T-helper 1 cell (primary cell): ENCODE data around the gene ZBTB22.
"Not testable (repeated sequence)": the region's sequence is repeated elsewhere in the genome, so short reads cannot be mapped to it uniquely, and the experiment has no call there.

Source experiments
- DNase-seq, 5 donors: peaks; one replicate each; pipeline ENCODE4 v3.0.0-alpha.2; 2012 to 2020

Gene ZBTB22

DNA sequence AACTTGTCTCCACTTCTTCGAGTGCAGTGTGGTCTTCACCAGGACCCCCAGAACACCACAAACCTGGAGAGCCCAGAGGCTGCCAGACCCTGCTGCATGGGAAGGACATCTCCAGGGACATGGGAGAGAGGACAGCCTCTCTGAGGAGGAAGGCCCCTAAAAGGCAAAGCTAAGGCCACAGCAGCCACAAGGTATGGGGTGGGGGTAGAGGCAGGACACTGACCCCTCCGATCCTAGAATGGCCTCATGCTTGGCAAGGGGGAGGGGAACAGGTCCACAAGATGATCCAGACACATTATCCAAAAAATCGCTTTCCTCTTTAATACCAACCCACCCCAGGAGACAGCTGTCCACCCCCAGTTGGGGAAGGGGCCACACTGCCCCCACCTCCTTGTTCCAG, 38.7 kb downstream of the ZBTB22 start:
- DNase-seq: no peak

DNA sequence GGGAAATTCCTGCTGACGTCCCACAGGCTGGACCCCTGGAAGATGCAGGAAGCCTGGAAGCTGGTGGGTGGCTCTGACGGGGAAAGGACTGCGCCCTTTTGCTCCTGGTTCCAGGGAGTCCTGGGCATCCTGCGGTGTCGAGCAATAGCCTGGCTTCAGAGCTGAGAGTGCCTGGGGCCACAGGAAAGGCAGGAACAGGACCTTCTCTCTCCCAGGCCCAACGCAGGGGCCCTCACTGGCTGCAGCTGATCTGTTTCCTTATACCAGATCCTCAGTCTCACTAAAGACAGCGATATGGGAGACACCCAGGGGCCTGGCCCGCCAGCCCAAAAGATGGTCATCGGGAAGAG, 39.2 kb downstream of the ZBTB22 start:
- DNase-seq: no peak

DNA sequence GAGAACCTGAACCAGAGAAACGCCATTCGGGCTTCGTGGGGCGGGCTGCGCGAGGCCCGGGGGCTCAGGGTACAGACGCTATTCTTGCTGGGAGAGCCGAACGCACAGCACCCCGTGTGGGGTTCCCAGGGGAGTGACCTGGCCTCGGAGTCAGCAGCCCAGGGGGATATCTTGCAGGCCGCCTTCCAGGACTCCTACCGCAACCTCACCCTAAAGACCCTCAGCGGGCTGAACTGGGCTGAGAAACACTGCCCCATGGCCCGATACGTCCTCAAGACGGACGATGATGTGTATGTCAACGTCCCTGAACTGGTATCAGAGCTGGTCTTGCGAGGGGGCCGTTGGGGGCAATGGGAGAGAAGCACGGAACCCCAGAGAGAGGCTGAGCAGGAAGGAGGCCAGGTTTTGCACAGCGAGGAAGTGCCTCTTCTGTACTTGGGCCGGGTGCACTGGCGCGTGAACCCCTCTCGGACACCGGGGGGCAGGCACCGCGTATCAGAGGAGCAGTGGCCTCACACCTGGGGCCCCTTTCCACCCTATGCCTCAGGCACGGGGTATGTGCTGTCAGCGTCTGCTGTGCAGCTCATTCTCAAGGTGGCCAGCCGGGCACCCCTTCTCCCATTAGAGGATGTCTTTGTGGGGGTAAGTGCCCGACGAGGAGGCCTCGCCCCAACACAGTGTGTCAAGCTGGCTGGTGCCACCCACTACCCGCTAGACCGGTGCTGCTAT, 39.7 kb downstream of the ZBTB22 start:
- peak in 2 of 5 donors; percentile 24 to 27 for DNase-seq

DNA sequence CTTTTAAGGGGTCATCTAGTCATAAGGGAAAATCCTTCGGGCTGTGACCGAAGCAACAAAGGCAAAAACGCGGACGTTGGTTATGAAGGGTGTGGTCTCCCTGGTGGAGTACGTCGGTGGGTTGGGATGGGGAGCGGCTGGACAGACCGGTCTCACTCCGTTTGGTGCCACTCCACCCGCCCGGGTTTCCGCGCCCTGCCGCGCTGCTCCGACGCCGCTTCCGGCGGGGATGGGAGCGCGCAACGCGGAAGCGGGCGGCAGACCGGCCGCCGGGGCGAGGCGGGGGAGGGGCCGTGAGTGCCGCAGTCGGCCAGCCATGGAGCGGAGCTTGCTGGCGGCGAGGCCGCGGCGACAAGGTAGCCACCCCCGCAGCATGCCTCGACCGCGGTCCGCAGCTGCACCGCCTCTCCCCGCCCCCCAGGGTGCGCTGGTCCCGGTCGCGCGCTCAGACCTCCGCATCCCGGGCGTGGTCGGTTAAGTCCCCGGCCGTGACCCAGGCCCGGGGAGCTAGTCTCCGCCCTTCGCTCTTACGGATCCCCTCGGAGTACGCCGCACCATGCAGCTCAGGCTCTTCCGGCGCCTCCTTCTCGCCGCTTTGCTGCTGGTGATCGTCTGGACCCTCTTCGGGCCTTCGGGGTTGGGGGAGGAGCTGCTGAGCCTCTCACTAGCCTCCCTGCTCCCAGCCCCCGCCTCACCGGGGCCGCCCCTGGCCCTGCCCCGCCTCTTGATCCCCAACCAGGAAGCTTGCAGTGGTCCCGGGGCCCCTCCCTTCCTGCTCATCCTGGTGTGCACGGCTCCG, 40.5 kb downstream of the ZBTB22 start, which contains the start of gene B3GALT4:
Gene B3GALT4, plus strand, starts transcription at position 260 of the 799 bp plus-strand sequence. Its CDS starts 297 bp downstream, at position 557.
- DNase-seq: peak; percentile 50 to 84 (median 60)

DNA sequence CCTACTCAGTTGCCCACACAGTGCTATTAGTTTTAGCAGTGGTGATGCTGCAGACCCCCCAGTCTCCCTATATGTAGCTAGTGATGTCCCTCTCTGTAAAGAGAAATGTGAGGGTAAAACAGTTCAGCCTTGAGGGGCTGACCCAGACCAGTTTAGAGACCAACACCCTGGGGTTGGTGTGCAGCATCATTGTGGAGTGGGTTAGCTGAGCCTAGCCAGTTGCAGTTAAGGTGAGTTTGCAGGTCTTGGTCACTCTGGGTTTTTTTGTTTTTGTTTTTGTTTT, 41.0 kb downstream of the ZBTB22 start:
- no peak for DNase-seq

DNA sequence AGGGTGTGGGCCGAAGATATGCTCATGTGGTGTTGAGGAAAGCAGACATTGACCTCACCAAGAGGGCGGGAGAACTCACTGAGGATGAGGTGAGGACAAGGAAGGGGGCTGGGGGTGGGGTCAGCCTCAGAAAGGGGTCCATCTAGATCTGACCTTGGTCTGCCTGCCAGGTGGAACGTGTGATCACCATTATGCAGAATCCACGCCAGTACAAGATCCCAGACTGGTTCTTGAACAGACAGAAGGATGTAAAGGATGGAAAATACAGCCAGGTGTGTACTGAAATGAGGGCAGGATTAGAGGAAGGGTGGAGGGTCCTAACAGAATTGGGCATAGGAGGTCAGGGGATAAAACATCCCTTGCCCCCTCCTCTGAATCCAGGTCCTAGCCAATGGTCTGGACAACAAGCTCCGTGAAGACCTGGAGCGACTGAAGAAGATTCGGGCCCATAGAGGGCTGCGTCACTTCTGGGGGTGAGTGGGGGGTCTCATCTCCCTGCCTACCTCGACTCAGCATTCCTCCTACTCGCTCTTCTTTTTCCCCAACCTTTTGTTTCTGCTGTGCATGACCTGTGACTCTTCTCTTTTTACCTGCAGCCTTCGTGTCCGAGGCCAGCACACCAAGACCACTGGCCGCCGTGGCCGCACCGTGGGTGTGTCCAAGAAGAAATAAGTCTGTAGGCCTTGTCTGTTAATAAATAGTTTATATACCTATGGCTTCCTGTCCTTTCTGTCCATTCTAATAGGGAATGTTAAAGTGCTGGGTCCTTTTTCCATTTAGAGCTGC, 41.6 kb downstream of the ZBTB22 start:
- DNase-seq: not testable (repeated sequence)

DNA sequence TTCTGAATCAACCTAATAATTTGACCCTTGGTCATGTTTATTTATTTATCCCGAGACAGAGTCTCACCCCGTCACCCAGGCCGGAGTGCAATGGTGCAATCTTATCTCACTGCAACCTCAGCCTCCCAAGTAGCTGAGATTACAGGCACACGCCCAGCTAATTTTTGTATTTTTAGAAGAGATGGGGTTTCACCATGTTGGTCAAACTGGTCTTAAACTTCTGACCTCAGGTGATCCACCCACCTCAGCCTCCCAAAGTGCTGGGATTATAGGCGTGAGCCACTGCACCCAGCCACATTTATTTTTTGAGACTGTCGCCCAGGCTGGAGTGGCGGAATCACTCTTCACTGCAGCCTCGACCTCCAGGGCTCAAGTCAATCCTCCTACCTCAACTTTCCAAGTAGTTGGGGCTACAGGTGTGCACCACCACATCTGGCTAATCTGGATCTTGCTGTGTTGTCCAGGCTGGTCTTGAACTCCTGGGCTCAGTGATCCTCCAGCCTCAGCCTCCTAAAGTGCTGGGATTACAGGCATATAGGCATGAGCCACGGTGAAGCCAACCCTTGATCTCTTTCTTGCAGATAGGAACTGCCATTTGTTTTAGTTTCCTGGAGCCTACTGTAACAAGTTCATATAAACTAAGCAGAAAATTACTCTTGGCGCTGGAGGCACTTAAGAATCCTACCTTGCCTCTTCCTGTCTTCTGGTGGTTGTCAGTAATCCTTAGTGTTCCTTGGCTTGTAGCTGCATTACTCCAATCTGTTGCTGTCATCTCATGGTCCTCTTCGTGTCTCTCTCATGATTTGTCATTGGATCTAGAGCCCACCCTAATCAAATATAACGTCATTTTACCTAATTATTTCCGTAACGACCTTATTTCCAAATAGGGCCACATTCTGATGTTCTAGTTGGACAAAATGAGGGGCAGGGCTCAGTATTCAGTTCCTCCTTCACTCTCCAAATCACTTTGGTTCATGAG, 43.3 kb downstream of the ZBTB22 start:
- no peak for DNase-seq

DNA sequence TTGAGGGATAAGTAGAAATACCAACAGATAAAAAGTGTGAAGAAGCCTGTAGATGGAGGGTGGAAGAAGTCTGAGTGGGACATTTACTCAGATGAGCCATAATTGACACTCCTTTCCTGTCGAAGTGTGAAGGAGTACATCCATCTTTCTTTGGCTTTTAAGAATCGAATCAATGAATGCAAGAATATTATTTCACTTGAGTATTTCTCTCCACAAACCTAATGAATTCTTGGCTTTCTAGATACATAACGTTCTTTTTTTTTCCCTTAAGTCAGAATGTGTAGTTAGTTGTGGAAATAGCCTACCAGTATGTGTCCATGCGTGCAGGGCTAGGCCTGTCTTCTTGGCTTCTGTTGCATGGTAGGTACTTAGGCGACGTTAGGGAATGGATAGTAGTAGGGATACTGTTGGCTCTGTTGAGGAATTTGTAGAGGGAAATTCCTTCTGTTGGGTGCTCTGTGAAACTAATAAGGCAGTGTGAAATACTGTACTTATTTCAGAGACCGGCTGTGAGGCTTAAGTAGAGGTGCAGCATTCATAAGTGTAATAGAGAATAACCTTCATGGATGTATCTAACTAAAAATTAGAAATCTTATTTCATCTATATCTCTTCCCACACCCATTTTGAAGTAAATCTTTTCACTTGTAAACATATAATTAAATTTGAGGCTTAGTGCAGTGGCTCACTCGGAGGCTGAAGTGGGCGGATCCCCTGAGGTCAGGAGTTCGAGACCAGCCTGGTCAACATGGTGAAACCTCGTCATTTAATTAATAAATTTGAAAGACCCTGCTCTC, 44.2 kb downstream of the ZBTB22 start:
- DNase-seq: no peak

DNA sequence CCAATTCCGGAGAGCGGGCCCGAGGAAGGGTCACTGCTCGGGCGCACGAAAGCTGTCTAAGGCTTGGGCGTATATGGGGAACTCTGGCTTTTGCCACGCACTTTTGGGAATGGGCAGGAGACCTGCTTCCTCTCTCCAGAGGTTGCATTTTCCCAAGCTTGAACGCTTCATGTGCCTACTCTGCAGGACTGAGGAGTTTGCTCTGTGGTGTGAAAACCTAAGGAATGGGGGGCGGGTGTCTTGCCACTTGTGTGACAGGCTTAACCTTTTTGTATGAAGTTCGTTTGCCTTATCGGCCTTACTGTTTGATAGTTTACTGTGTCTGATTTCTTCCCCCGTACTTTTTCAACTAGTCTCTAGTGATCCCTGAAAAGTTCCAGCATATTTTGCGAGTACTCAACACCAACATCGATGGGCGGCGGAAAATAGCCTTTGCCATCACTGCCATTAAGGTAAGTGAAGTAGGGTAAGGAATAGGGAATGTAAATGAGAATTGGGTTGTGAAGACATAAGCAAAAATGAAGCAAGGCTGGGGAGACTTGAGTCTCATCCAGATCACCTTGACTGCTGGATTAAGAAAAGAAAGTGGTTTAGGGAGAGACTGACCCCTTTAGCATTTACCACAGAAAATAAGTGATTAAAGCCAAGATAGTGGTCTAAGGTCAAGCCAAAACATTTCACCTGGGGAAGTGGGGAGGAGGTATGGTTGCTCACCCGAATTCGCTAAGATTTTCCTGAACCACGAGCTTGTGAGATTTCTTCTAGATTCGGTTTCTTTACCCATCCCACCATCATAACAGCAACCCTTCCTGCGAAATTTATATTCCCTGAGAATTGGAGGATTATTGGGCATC, 45.0 kb downstream of the ZBTB22 start:
- DNase-seq: no peak

DNA sequence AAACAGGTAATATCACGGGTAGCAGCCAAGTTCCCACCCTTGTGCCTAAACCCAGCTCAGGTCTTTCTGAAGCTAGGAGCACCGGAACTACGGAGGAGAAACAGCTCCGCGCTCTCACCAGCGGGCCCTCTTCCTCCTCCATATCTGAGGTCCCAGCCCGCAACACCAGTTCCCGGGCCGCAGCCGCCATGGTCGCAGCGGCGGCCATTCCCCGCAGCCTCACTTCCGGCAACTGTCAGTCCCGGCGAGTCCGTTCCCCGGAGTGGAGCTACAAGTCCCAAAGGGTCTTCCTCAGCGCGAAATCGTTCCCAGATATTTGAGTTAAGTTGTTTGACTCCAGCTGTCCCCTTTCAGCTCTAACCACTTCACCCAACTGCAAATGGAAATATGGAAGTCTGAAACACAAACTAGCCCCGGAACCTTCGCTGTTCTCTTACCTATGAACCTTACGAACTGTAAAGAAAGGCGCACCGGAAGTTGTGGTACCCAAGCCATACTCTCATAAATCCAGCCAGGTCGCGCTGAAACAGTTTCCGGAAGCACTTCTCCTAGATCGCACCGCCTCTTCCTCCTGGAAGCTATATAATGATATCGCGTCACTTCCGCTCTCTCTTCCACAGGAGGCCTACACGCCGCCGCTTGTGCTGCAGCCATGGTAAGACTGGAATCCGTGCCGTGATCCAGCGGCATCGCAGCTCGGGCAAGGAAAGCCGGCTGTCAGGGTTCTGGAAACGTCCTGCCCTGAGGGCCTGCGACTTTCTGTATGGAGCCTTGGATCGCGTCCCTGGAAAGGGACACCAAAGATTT, 45.9 kb downstream of the ZBTB22 start, which contains the start of the genes RPS18 and VPS52:
Gene RPS18, plus strand, starts transcription at position 608 of the 807 bp plus-strand sequence. Its CDS starts 45 bp downstream, at position 653.
Gene VPS52, minus strand, starts transcription at position 409 of the 807 bp plus-strand sequence. Its CDS starts 201 bp downstream, at position 208.
- peak; percentile 83 to 98 (median 90) for DNase-seq

DNA sequence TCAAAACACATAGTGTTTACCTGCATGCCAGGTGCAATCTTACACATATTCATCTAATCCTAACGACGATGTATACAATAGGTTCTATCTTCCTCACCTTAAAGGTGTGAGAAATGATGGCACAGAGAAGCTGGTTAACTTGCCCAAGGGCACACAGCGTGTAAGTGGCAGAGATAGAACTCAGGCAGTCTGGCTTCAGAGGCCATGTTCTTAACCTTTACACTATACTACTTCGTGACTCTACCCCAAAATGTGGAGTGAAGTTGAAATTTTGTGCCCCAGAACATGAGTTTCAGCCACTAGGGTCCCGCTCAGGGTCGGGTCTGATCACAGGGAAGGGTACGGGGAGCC, 46.5 kb downstream of the ZBTB22 start:
- DNase-seq: no peak
